Heart left ventricle (tissue), 16 donors: ENCODE data around the gene NSD1. TPM values are rescaled to one million over a fixed set of nuclear protein-coding genes. Genes with fewer than 3 reads are reported as not detected.

ENCODE experiments used
- ATAC-seq, 4 donors: fragments of 200-7000 bp; cut with Tn5 transposase; one replicate each; pipeline ENCODE4 v1.9.1; 2020 to 2022; ENCODE audit warnings: moderate library complexity in 4 of 4, mild to moderate bottlenecking in 3 of 4, moderate number of reproducible peaks in 1 of 4
- DNase-seq, 5 donors: peaks; one replicate each; pipeline ENCODE4 v3.0.0-alpha.2; 2020
- H3K27ac ChIP-seq, 12 donors: fragments of 200-600 bp; sonication (generic) in 4 of 12; one replicate each; pipeline versions ENCODE4 v1.5.0 to v1.8.0; 2016 to 2022; ENCODE audit warnings: mild to moderate bottlenecking in 2 of 12
- H3K27me3 ChIP-seq, 9 donors: fragments of 200-600 bp; sonication (generic) in 2 of 9; one replicate each; pipeline versions ENCODE4 v1.5.1 to v1.8.0; 2016 to 2022; ENCODE audit warnings: mild to moderate bottlenecking in 3 of 9
- H3K36me3 ChIP-seq, 9 donors: fragments of 200-600 bp; sonication (generic) in 2 of 9; one replicate each; pipeline versions ENCODE4 v1.5.0 to v1.8.0; 2018 to 2022; ENCODE audit warnings: mild to moderate bottlenecking in 2 of 9
- H3K4me1 ChIP-seq, 12 donors: fragments of 200-600 bp; sonication (generic) in 4 of 12; one replicate each; pipeline versions ENCODE4 v1.5.0 to v1.8.0; 2016 to 2022; ENCODE audit warnings: mild to moderate bottlenecking in 3 of 12
- H3K4me3 ChIP-seq, 12 donors: fragments of 200-600 bp; sonication (generic) in 4 of 12; one replicate each; pipeline versions ENCODE4 v1.5.0 to v1.8.0; 2017 to 2022; ENCODE audit warnings: mild to moderate bottlenecking in 9 of 12, moderate library complexity in 4 of 12
- H3K9me3 ChIP-seq, 12 donors: fragments of 200-600 bp; sonication (generic) in 4 of 12; one replicate each; pipeline versions ENCODE4 v1.5.0 to v1.8.0; 2016 to 2022; ENCODE audit warnings: mild to moderate bottlenecking in 1 of 12
- CTCF ChIP-seq, 12 donors: fragments of 200-600 bp; sonication (generic) in 4 of 12; IDR thresholded peaks; one replicate each; pipeline versions ENCODE4 v1.5.0 to v1.8.0; 2018 to 2022; ENCODE audit warnings: antibody characterized with exemption in 12 of 12, mild to moderate bottlenecking in 5 of 12
- POLR2A ChIP-seq, 2 donors: fragments of 450-650 bp; IDR thresholded peaks; one replicate each; pipeline ENCODE4 v1.6.1; 2017; ENCODE audit warnings: antibody characterized with exemption in 2 of 2, mild to moderate bottlenecking in 2 of 2, moderate library complexity in 2 of 2
- WGBS, 4 donors: extraction: QIAGEN DNeasy Blood & Tissue Kit in 2 of 4; methylation state at CpG; one replicate each; pipeline versions ENCODE4 v1.1.5 to v1.1.7; 2013 to 2018; 5-methylcytosine and 5-hydroxymethylcytosine counted together
- intact Hi-C, 10 donors: fragments of 100-400 bp; cut with DNase I; formaldehyde crosslinking; loops; one replicate each; pipeline versions ENCODE4 v1.11.1 to v1.14.2; 2022
- polyA plus RNA-seq, 2 donors: library from polyadenylated mRNA; stranded (reverse); fragments of 200-250 nt; gene quantifications; one replicate each; pipeline ENCODE4 v1.2.3, GENCODE V29; 2013
- total RNA-seq, 9 donors: library from RNA; depleted of rRNA in 2 of 9; stranded (reverse); fragments of >200 nt in 2 of 9; fragmentation: NEBNext Ultra II Directional in 3 of 9; extraction: Animal tissue kit (Norgen Biotek cat#: 25700) in 3 of 9; gene quantifications; one replicate each; pipeline versions ENCODE4 v1.1.0 to v1.2.4, GENCODE V29; 2016 to 2023
- donor health status: ischemic (EF 13 %, LVEDD 7.1; RV severe dilation, severe dysfunction).
- donor health status: healthy with polysubstance abuse.
- donor health status: DM: no; HTN: yes; CAD: no.
- donor health status: DM: no; HTN: no; CAD: no.
- donor health status: ischemic (EF 25% LVEDD 6.9; RV normal size, moderate dysfunction).
- donor health status: ischemic (EF 25% LVEDD 5.7; RV mildly dilated, moderate dysfunction).
- donor health status: healthy.
- donor health status: DM: yes; HTN: yes; CAD: no.
- donor health status: ischemic (EF 35%, LVEDD 5.7; RV mildly dilated, moderate dysfunction).
- donor health status: nonischemic (EF 11% LVEDD 7.7; RV severe dilation, severe dysfunction).
- donor health status: DM: yes; HTN: yes; CAD: no.
- donor health status: PGD.
- donor health status: ischemic (EF 29% LVEDD 5.4; RV normal size, mild dysfunction).
- donor health status: nonischemic (EF 23%, LVEDD 6.1; RV moderate dilation, normal function).

Gene NSD1
- total and polyA plus RNA-seq, 11 donors: 10.9 to 64.6 (median 43.9) TPM

GRCh38 chr5:177330991-177331842 lies 197.6 kb downstream of the NSD1 start:
- H3K9me3 ChIP-seq: no peaks in the 10 kb centered on the region
- TF ChIP-seq CTCF (IDR thresholded peaks at IDR 0.05): no peak
- TF ChIP-seq POLR2A (IDR thresholded peaks at IDR 0.05): no peak
- no peak overlapping the region for H3K4me3 ChIP-seq
- H3K4me1 ChIP-seq: peaks cover 0 to 35% (median 23%) of the 10 kb centered on the region in 12 donors
- DNase-seq (no peak), ATAC-seq (no peak)
- 79 to 84% (median 81%) methylated on average over 22 to 27 of the region's 27 CpGs for WGBS, 4 donors
- H3K27me3 ChIP-seq: no peaks in the 10 kb centered on the region
- H3K36me3 ChIP-seq: peaks cover 3 to 77% (median 69%) of the 10 kb centered on the region in 9 donors
- intact Hi-C loops: no loop called here
- no peak overlapping the region for H3K27ac ChIP-seq

- Histone ChIP-seq H3K36me3 (peaks cover 3 to 87% (median 79%) of the 10 kb centered on the region in 9 donors), H3K4me1 (peaks cover 0 to 36% (median 24%) of the 10 kb centered on the region in 12 donors), H3K27ac (no peak overlapping the region), H3K27me3 (no peaks in the 10 kb centered on the region), H3K9me3 (no peaks in the 10 kb centered on the region), H3K4me3 (no peak overlapping the region)
- ATAC-seq (no peak), DNase-seq (no peak)
- TF ChIP-seq CTCF (IDR thresholded peaks at IDR 0.05) (no peak), POLR2A (IDR thresholded peaks at IDR 0.05) (no peak)
- intact Hi-C loops: no loop called here
- WGBS, 4 donors: 86 to 96% (median 91%) methylated on average over 33 to 35 of the region's 35 CpGs
Measured at GRCh38 chr5:177332031-177332895, 198.7 kb downstream of the NSD1 start.

GRCh38 chr5:177332896-177333260 lies 199.3 kb downstream of the NSD1 start:
- intact Hi-C loops: no loop called here
- TF ChIP-seq CTCF (IDR thresholded peaks at IDR 0.05): no peak
- TF ChIP-seq POLR2A (IDR thresholded peaks at IDR 0.05): no peak
- 85 to 93% (median 90%) methylated on average over 11 to 13 of the region's 13 CpGs for WGBS, 4 donors
- no peaks in the 10 kb centered on the region for H3K27me3 ChIP-seq
- H3K9me3 ChIP-seq: no peaks in the 10 kb centered on the region
- no peak overlapping the region for H3K27ac ChIP-seq
- peaks cover 0 to 34% (median 21%) of the 10 kb centered on the region in 12 donors for H3K4me1 ChIP-seq
- ATAC-seq: no peak
- no peak for DNase-seq
- H3K36me3 ChIP-seq: peaks cover 3 to 94% (median 86%) of the 10 kb centered on the region in 9 donors
- H3K4me3 ChIP-seq: no peak overlapping the region
